Loucy (cell line): Measurements from ENCODE around the gene APH1B.

Experiments
- H2AFZ ChIP-seq: fragments of 200-600 bp; sonication (generic); 2 replicates; pipeline ENCODE4 v1.6.0; 2016; ENCODE audit warnings: antibody characterized with exemption, mild to moderate bottlenecking, low read length, moderate library complexity
- H3F3A ChIP-seq: fragments of 200-600 bp; 2 replicates; pipeline ENCODE4 v1.6.0; 2016; ENCODE audit warnings: antibody characterized with exemption, low read depth, mild to moderate bottlenecking
- H3K27me3 ChIP-seq: fragments of 200-600 bp; sonication (generic); 2 replicates; pipeline ENCODE4 v1.6.1; 2014; ENCODE audit warnings: low read length, mild to moderate bottlenecking; ENCODE audit not compliant: insufficient read depth, poor library complexity, severe bottlenecking
- H3K36me3 ChIP-seq: fragments of 200-600 bp; sonication (generic); 2 replicates; pipeline ENCODE4 v1.6.1; 2016; ENCODE audit warnings: low read length; ENCODE audit not compliant: insufficient read depth
- H3K4me1 ChIP-seq: fragments of 200-600 bp; sonication (generic); 2 replicates; pipeline ENCODE4 v1.5.1; 2014; ENCODE audit warnings: low read length, mild to moderate bottlenecking; ENCODE audit not compliant: insufficient read depth, poor library complexity, severe bottlenecking
- H3K4me2 ChIP-seq: fragments of 200-600 bp; sonication (generic); 2 replicates; pipeline ENCODE4 v1.6.0; 2014; ENCODE audit warnings: antibody characterized with exemption, low read length, low read depth, mild to moderate bottlenecking; ENCODE audit not compliant: poor library complexity, severe bottlenecking
- H3K4me3 ChIP-seq: fragments of 200-600 bp; sonication (generic); 2 replicates; pipeline ENCODE4 v1.5.1; 2014; ENCODE audit warnings: low read length, mild to moderate bottlenecking, mixed read lengths; ENCODE audit not compliant: poor library complexity, severe bottlenecking
- H3K79me2 ChIP-seq: fragments of 200-600 bp; sonication (generic); 2 replicates; pipeline ENCODE4 v1.6.1; 2014; ENCODE audit warnings: low read length; ENCODE audit not compliant: insufficient read depth
- H3K9ac ChIP-seq: fragments of 200-600 bp; sonication (generic); 2 replicates; pipeline ENCODE4 v1.6.0; 2014; ENCODE audit warnings: mild to moderate bottlenecking, low read depth, low read length, moderate library complexity; ENCODE audit not compliant: poor library complexity, severe bottlenecking
- H3K9me2 ChIP-seq: fragments of 200-600 bp; sonication (generic); replicated peaks from 2 replicates; pipeline ENCODE4 v1.6.1; 2016; ENCODE audit warnings: low read depth, low read length, mixed read lengths
- H3K9me3 ChIP-seq: fragments of 200-600 bp; sonication (generic); 2 replicates; pipeline ENCODE4 v1.6.1; 2014; ENCODE audit warnings: mild to moderate bottlenecking, antibody characterized with exemption, low read length, low read depth; ENCODE audit not compliant: insufficient read depth
- H4K20me1 ChIP-seq: fragments of 200-600 bp; sonication (generic); 2 replicates; pipeline ENCODE4 v1.6.0; 2014; ENCODE audit warnings: antibody characterized with exemption, low read length, mild to moderate bottlenecking; ENCODE audit not compliant: insufficient read depth, poor library complexity, severe bottlenecking
- CTCF ChIP-seq: fragments of 200-600 bp; sonication (generic); conservative IDR thresholded peaks from 2 replicates; pipeline ENCODE4 v1.5.1; 2014; ENCODE audit warnings: mild to moderate bottlenecking, antibody characterized with exemption, low read length
- EZH2phosphoT487 ChIP-seq: fragments of 200-600 bp; IDR thresholded peaks from 2 replicates; pipeline ENCODE4 v1.6.1; 2018; ENCODE audit warnings: antibody characterized with exemption, mild to moderate bottlenecking, moderate library complexity, borderline replicate concordance

APH1B gene

GRCh38 chr15:63288778-63289378, 11.5 kb downstream of the APH1B start:
- no peaks in the 10 kb centered on the region for H4K20me1 ChIP-seq
- peaks cover 23% of the 10 kb centered on the region for H3K4me1 ChIP-seq
- H2AFZ ChIP-seq: peak overlapping the region; percentile 11
- H3F3A ChIP-seq: no peaks in the 10 kb centered on the region
- H3K9me2 ChIP-seq: no peaks in the 10 kb centered on the region
- TF ChIP-seq EZH2phosphoT487 (no peak), CTCF (peak; percentile 88)
- no peaks in the 10 kb centered on the region; the same call in 1 of the 2 replicates for H3K36me3 ChIP-seq
- H3K4me2 ChIP-seq: peak overlapping the region; percentile 67
- H3K9ac ChIP-seq: peak overlapping the region; percentile 56
- no peaks in the 10 kb centered on the region for H3K79me2 ChIP-seq
- H3K4me3 ChIP-seq: peak overlapping the region; percentile 27
- no peaks in the 10 kb centered on the region for H3K27me3 ChIP-seq
- H3K9me3 ChIP-seq: no peaks in the 10 kb centered on the region

- Histone ChIP-seq H3F3A (no peaks in the 10 kb centered on the region), H3K9ac (no peak overlapping the region), H3K79me2 (no peaks in the 10 kb centered on the region), H2AFZ (no peak overlapping the region), H4K20me1 (no peaks in the 10 kb centered on the region), H3K4me3 (no peak overlapping the region), H3K9me2 (no peaks in the 10 kb centered on the region), H3K27me3 (no peaks in the 10 kb centered on the region), H3K36me3 (no peaks in the 10 kb centered on the region), H3K9me3 (no peaks in the 10 kb centered on the region), H3K4me1 (peaks cover 23% of the 10 kb centered on the region), H3K4me2 (no peak overlapping the region)
- TF ChIP-seq EZH2phosphoT487 (no peak), CTCF (no peak)
These were observed 14.1 kb downstream of the APH1B start for GRCh38 chr15:63291507-63291906.

- no peaks in the 10 kb centered on the region for H4K20me1 ChIP-seq
- H3K4me2 ChIP-seq: no peak overlapping the region
- no peaks in the 10 kb centered on the region for H3K79me2 ChIP-seq
- H3K9me3 ChIP-seq: no peaks in the 10 kb centered on the region
- no peak for TF ChIP-seq CTCF
- no peak for TF ChIP-seq EZH2phosphoT487
- no peaks in the 10 kb centered on the region for H3K36me3 ChIP-seq
- no peak overlapping the region for H3K9ac ChIP-seq
- no peak overlapping the region for H3K4me3 ChIP-seq
- no peak overlapping the region for H2AFZ ChIP-seq
- no peaks in the 10 kb centered on the region for H3K9me2 ChIP-seq
- H3K4me1 ChIP-seq: peaks cover 18% of the 10 kb centered on the region
- no peaks in the 10 kb centered on the region for H3F3A ChIP-seq
- H3K27me3 ChIP-seq: no peaks in the 10 kb centered on the region
These were observed 14.8 kb downstream of the APH1B start for GRCh38 chr15:63292241-63292640.
